ENCODE data around the gene HOXA11. TPM values are rescaled to one million over a fixed set of nuclear protein-coding genes. Genes with fewer than 3 reads are reported as not detected.

The HOXA11 gene
- polyA plus RNA-seq, 1 donor from 2014 or later = not detected

GRCh38 chr7:27189997-27190748, 5.1 kb upstream of the HOXA11 start:
- Histone ChIP-seq H3K36me3 (ENCODE audit: insufficient read depth, low read length) (no peaks in the 10 kb centered on the region), H3F3A (ENCODE audit: insufficient read depth, low read length, poor library complexity, severe bottlenecking) (no peaks in the 10 kb centered on the region), H3K27me3 (ENCODE audit: insufficient read depth, low read depth, low read length) (peaks cover 100% of the 10 kb centered on the region), H3K9me2 (ENCODE audit: insufficient read depth, low read length) (no peaks in the 10 kb centered on the region), H3K27ac (ENCODE audit: low read length) (no peak overlapping the region), H3K9ac (ENCODE audit: low read length) (no peak overlapping the region), H3K4me2 (ENCODE audit: low read length) (no peak overlapping the region), H3K4me3 (ENCODE audit: low read length) (no peak overlapping the region), H4K20me1 (ENCODE audit: insufficient read depth) (no peaks in the 10 kb centered on the region), H3K79me2 (replicated peaks; ENCODE audit: insufficient read depth, low read length) (no peaks in the 10 kb centered on the region), H2AFZ (ENCODE audit: low read depth, low read length) (no peak overlapping the region), H3K9me3 (ENCODE audit: low read length) (peaks cover 6% of the 10 kb centered on the region)
- no peak for TF ChIP-seq POLR2AphosphoS5 (IDR thresholded peaks at IDR 0.05)
- no peak for TF ChIP-seq CTCF (IDR thresholded peaks at IDR 0.05; ENCODE audit: poor library complexity, severe bottlenecking)

GRCh38 chr7:27189295-27189996, 4.4 kb upstream of the HOXA11 start:
- Histone ChIP-seq H4K20me1 (ENCODE audit: insufficient read depth) (no peaks in the 10 kb centered on the region), H3K4me2 (ENCODE audit: low read length) (no peak overlapping the region), H3K27me3 (ENCODE audit: insufficient read depth, low read depth, low read length) (peaks cover 100% of the 10 kb centered on the region), H3K9me2 (ENCODE audit: insufficient read depth, low read length) (no peaks in the 10 kb centered on the region), H3K79me2 (replicated peaks; ENCODE audit: insufficient read depth, low read length) (no peaks in the 10 kb centered on the region), H3F3A (ENCODE audit: insufficient read depth, low read length, poor library complexity, severe bottlenecking) (no peaks in the 10 kb centered on the region), H2AFZ (ENCODE audit: low read depth, low read length) (no peak overlapping the region), H3K4me3 (ENCODE audit: low read length) (no peak overlapping the region), H3K36me3 (ENCODE audit: insufficient read depth, low read length) (no peaks in the 10 kb centered on the region), H3K27ac (ENCODE audit: low read length) (no peak overlapping the region), H3K9ac (ENCODE audit: low read length) (no peak overlapping the region), H3K9me3 (ENCODE audit: low read length) (peaks cover 6% of the 10 kb centered on the region)
- no peak for TF ChIP-seq SMC3 (conservative IDR thresholded peaks at IDR 0.05; ENCODE audit: poor library complexity)
- no peak for TF ChIP-seq CTCF (IDR thresholded peaks at IDR 0.05; ENCODE audit: poor library complexity, severe bottlenecking)
- peak; percentile 26 for TF ChIP-seq EZH2 (IDR thresholded peaks at IDR 0.05; ENCODE audit: borderline replicate concordance, insufficient read depth, low read length, poor library complexity, severe bottlenecking)
- no peak for TF ChIP-seq TAF1 (IDR thresholded peaks at IDR 0.05; ENCODE audit: low read depth)
- no peak for TF ChIP-seq MXI1 (conservative IDR thresholded peaks at IDR 0.05; ENCODE audit: poor library complexity, severe bottlenecking)
- no peak for TF ChIP-seq POLR2AphosphoS5 (IDR thresholded peaks at IDR 0.05)
